Keratinocyte (primary cell): ENCODE results near the gene SCNN1G. TPM values are rescaled to one million over a fixed set of nuclear protein-coding genes. Genes with fewer than 3 reads are reported as not detected.

Experiments
- DNase-seq: peaks from one replicate; pipeline ENCODE4 v3.0.0-alpha.2; 2011; ENCODE audit warnings: low read depth, missing footprints, low spot score
- FAIRE-seq: peaks from 2 replicates; lab custom pipeline; 2011; peaks lifted over from hg19 to GRCh38; lab: Jason Lieb, UNC
- H2AFZ ChIP-seq: 2 replicates; pipeline ENCODE4 v1.6.0; 2012; ENCODE audit warnings: low read length, control low read depth, inconsistent platforms; ENCODE audit not compliant: control insufficient read depth
- H3K27ac ChIP-seq: 2 replicates; pipeline ENCODE4 v1.5.1; 2011; ENCODE audit warnings: low read length; ENCODE audit not compliant: control insufficient read depth, insufficient read depth
- H3K27me3 ChIP-seq: 3 replicates; pipeline ENCODE4 v1.6.0; 2011; ENCODE audit warnings: low read length; ENCODE audit not compliant: control insufficient read depth, insufficient read depth; ENCODE audit errors: extremely low read depth
- H3K36me3 ChIP-seq, 2 experiments: 2 replicates in 1 of 2; 3 replicates in 1 of 2; pipeline ENCODE4 v1.5.1; 2011; ENCODE audit warnings: low read length in 2 of 2, mild to moderate bottlenecking in 1 of 2; ENCODE audit not compliant: control insufficient read depth in 2 of 2, insufficient read depth in 2 of 2; ENCODE audit errors: extremely low read depth in 1 of 2
- H3K4me1 ChIP-seq: 3 replicates; pipeline ENCODE4 v1.5.1; 2011; ENCODE audit warnings: low read length; ENCODE audit not compliant: control insufficient read depth, insufficient read depth; ENCODE audit errors: extremely low read depth
- H3K4me2 ChIP-seq: 3 replicates; pipeline ENCODE4 v1.6.0; 2011; ENCODE audit warnings: low read depth, low read length; ENCODE audit not compliant: control insufficient read depth, insufficient read depth; ENCODE audit errors: extremely low read depth
- H3K4me3 ChIP-seq, 3 experiments: fragments of 200-600 bp in 1 of 3; sonication (generic) in 1 of 3; 2 replicates in 2 of 3; 3 replicates in 1 of 3; pipeline ENCODE4 v1.5.1; 2011 to 2016; ENCODE audit warnings: low read length in 3 of 3, mild to moderate bottlenecking in 3 of 3, control low read depth in 2 of 3, inconsistent platforms in 1 of 3, low read depth in 1 of 3, mixed read lengths in 1 of 3, mixed run types in 1 of 3, moderate library complexity in 1 of 3; ENCODE audit not compliant: control insufficient read depth in 2 of 3, insufficient read depth in 2 of 3; ENCODE audit errors: extremely low read depth in 1 of 3
- H3K79me2 ChIP-seq: 2 replicates; pipeline ENCODE4 v1.6.0; 2012; ENCODE audit warnings: low read length; ENCODE audit not compliant: control insufficient read depth, insufficient read depth
- H3K9ac ChIP-seq: 3 replicates; pipeline ENCODE4 v1.6.0; 2011; ENCODE audit warnings: low read length; ENCODE audit not compliant: control insufficient read depth, insufficient read depth; ENCODE audit errors: extremely low read depth
- H3K9me1 ChIP-seq: 3 replicates; pipeline ENCODE4 v1.6.0; 2011; ENCODE audit warnings: low read length; ENCODE audit not compliant: control insufficient read depth, insufficient read depth; ENCODE audit errors: extremely low read depth
- H3K9me3 ChIP-seq: 2 replicates; pipeline ENCODE4 v1.5.1; 2012; ENCODE audit warnings: low read depth, low read length; ENCODE audit not compliant: control insufficient read depth
- H4K20me1 ChIP-seq: 3 replicates; pipeline ENCODE4 v1.6.0; 2011; ENCODE audit warnings: low read length; ENCODE audit not compliant: control insufficient read depth, insufficient read depth; ENCODE audit errors: extremely low read depth
- EZH2 ChIP-seq: IDR thresholded peaks from one replicate; pipeline ENCODE4 v1.6.1; 2012; ENCODE audit warnings: inconsistent platforms, mild to moderate bottlenecking, low read length, moderate library complexity
- dilution Hi-C: fragments of 300-500 bp; cut with MboI; formaldehyde crosslinking; loops from one replicate; pipeline ENCODE4 v1.7.0; 2020; ENCODE audit warnings: low sequenced_read_pairs; ENCODE audit not compliant: extremely low pct_ligation_motif_present
- polyA plus RNA-seq, 5 experiments: library from polyadenylated mRNA; depleted of rRNA in 3 of 5; stranded (reverse) in 3 of 5; stranded (forward) in 1 of 5; unstranded in 1 of 5; fragments of >200 nt; gene quantifications; 1 replicate in 1 of 5; 2 replicates in 3 of 5; 3 replicates in 1 of 5; pipeline versions ENCODE4 v1.2.1 to v1.2.3, GENCODE V29; 2011 to 2012; ENCODE audit warnings: missing spikeins in 2 of 5, low read depth in 1 of 5, low replicate concordance in 1 of 5
- TF ChIP-seq, protein P1 (sequence below), 3 experiments: IDR thresholded peaks in 1 of 3; conservative IDR thresholded peaks in 1 of 3; optimal IDR thresholded peaks in 1 of 3; 2 replicates in 2 of 3; 3 replicates in 1 of 3; pipeline versions ENCODE3 to v1.5.1; 2011; ENCODE audit warnings: low read length in 3 of 3, mild to moderate bottlenecking in 3 of 3, moderate library complexity in 2 of 3, control low read depth in 1 of 3, inconsistent platforms in 1 of 3; ENCODE audit not compliant: insufficient read depth in 2 of 3; ENCODE audit errors: extremely low read depth in 1 of 3

Gene SCNN1G
- polyA plus RNA-seq, 1 donor (not counting 4 experiments of a cell fraction or from before 2014, with no cell fraction given), result 0.25 TPM

DNA sequence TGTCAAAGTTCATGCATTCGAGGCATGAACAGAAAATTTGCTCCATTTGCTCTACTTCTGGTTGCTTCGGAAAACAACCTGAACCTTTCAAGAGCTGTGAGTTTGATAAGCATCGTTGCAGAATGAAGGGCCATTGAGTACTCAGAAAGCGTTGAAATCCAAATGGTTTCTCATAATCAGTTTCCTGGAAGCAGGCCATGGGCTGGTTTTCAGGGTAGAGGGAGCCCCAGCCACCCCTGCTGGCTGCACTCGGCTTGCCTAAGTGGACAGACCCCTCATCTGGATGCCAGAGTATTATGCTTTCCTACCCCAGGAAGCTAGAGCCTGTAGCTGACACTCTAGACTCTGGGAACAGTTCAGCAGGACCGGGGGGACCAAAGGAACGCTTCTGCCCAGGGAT lies 24.4 kb downstream of the SCNN1G start:
- dilution Hi-C loops, result no loop called here
- H2AFZ ChIP-seq, result no peak overlapping the region

DNA sequence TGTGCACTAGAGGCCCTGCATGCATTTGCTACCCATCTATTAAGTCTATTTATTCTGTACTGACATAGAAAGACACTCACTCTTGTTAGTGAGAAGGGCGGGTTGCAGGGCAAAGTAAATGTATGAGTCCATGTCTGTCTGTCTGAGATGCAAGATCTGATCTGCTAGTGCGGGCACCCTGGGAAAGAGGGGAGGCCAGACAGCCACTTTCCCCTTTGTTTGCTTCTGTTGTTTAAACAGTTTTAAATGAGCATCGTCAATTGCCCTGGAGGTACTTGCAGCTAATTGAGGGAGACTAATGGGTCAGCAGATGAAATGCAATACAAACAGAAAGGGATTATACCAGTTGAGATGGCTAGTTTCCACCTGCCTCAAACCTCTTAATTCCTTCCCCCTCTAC lies 24.9 kb downstream of the SCNN1G start:
- FAIRE-seq (no peak), DNase-seq (no peak)
- no peak overlapping the region for H2AFZ ChIP-seq
- no peak overlapping the region for H3K4me2 ChIP-seq
- TF ChIP-seq EZH2, result no peak
- TF ChIP-seq, protein P1, sequence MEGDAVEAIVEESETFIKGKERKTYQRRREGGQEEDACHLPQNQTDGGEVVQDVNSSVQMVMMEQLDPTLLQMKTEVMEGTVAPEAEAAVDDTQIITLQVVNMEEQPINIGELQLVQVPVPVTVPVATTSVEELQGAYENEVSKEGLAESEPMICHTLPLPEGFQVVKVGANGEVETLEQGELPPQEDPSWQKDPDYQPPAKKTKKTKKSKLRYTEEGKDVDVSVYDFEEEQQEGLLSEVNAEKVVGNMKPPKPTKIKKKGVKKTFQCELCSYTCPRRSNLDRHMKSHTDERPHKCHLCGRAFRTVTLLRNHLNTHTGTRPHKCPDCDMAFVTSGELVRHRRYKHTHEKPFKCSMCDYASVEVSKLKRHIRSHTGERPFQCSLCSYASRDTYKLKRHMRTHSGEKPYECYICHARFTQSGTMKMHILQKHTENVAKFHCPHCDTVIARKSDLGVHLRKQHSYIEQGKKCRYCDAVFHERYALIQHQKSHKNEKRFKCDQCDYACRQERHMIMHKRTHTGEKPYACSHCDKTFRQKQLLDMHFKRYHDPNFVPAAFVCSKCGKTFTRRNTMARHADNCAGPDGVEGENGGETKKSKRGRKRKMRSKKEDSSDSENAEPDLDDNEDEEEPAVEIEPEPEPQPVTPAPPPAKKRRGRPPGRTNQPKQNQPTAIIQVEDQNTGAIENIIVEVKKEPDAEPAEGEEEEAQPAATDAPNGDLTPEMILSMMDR (optimal IDR thresholded peaks at IDR 0.05 in 1 of 3, IDR thresholded peaks at IDR 0.05 in 1 of 3, conservative IDR thresholded peaks at IDR 0.05 in 1 of 3; ENCODE audit: extremely low read depth in 1 of 3, insufficient read depth in 2 of 3, low read length in 3 of 3), result no peak
- H3K36me3 ChIP-seq, result no peaks in the 10 kb centered on the region
- H3K27ac ChIP-seq, result no peak overlapping the region
- H3K9me3 ChIP-seq, result no peaks in the 10 kb centered on the region
- H3K9me1 ChIP-seq, result no peaks in the 10 kb centered on the region
- dilution Hi-C loops, result no loop called here
- no peaks in the 10 kb centered on the region for H3K79me2 ChIP-seq
- no peaks in the 10 kb centered on the region for H3K4me1 ChIP-seq
- no peak overlapping the region for H3K4me3 ChIP-seq
- H4K20me1 ChIP-seq, result no peaks in the 10 kb centered on the region
- no peak overlapping the region for H3K9ac ChIP-seq
- peaks cover 11% of the 10 kb centered on the region for H3K27me3 ChIP-seq

More for the DNA sequence above, 24.4 kb downstream of the SCNN1G start:
- TF ChIP-seq EZH2, result no peak
- TF ChIP-seq, protein P1 (optimal IDR thresholded peaks at IDR 0.05 in 1 of 3, IDR thresholded peaks at IDR 0.05 in 1 of 3, conservative IDR thresholded peaks at IDR 0.05 in 1 of 3; ENCODE audit: extremely low read depth in 1 of 3, insufficient read depth in 2 of 3, low read length in 3 of 3), result no peak
- Histone ChIP-seq H3K36me3 (no peaks in the 10 kb centered on the region), H3K9me3 (no peaks in the 10 kb centered on the region), H3K79me2 (no peaks in the 10 kb centered on the region), H3K27ac (no peak overlapping the region), H3K4me2 (no peak overlapping the region), H3K9ac (no peak overlapping the region), H3K4me1 (no peaks in the 10 kb centered on the region), H4K20me1 (no peaks in the 10 kb centered on the region), H3K4me3 (no peak overlapping the region), H3K9me1 (no peaks in the 10 kb centered on the region), H3K27me3 (peaks cover 11% of the 10 kb centered on the region)
- FAIRE-seq (no peak), DNase-seq (no peak)
